Measurements from ENCODE around the gene FMO1. TPM values are rescaled to one million over a fixed set of nuclear protein-coding genes. Genes with fewer than 3 reads are reported as not detected.

Gene FMO1
- total RNA-seq, 1 experiment from 2014 or later = not detected

GRCh38 chr1:171220581-171221054 lies 27.7 kb upstream of the FMO1 start (continued):
- TF ChIP-seq ARID4B (CRISPR knock-in tag; IDR thresholded peaks at IDR 0.05; ENCODE audit: borderline replicate concordance) = peak; percentile 36; the same call in 1 of the 2 replicates
- peak; percentile 82; the same call in 1 of the 2 replicates for TF ChIP-seq FOXP4 (CRISPR knock-in tag; IDR thresholded peaks at IDR 0.05)
- no peak for TF ChIP-seq FOXK1 (CRISPR knock-in tag; IDR thresholded peaks at IDR 0.05)
- no peak for TF ChIP-seq ESRRA (CRISPR knock-in tag; IDR thresholded peaks at IDR 0.05; ENCODE audit: borderline replicate concordance)
- no peak for TF ChIP-seq GRHL2 (CRISPR knock-in tag; IDR thresholded peaks at IDR 0.05; ENCODE audit: insufficient replicate concordance, severe bottlenecking)
- TF ChIP-seq NR3C1 (CRISPR knock-in tag; conservative IDR thresholded peaks at IDR 0.05; ENCODE audit: low read depth) = no peak
- 0 out of 2 replicates have a peak, but pooled peaks have one; percentile 35 for TF ChIP-seq ETV6 (CRISPR knock-in tag; IDR thresholded peaks at IDR 0.05)

DNA sequence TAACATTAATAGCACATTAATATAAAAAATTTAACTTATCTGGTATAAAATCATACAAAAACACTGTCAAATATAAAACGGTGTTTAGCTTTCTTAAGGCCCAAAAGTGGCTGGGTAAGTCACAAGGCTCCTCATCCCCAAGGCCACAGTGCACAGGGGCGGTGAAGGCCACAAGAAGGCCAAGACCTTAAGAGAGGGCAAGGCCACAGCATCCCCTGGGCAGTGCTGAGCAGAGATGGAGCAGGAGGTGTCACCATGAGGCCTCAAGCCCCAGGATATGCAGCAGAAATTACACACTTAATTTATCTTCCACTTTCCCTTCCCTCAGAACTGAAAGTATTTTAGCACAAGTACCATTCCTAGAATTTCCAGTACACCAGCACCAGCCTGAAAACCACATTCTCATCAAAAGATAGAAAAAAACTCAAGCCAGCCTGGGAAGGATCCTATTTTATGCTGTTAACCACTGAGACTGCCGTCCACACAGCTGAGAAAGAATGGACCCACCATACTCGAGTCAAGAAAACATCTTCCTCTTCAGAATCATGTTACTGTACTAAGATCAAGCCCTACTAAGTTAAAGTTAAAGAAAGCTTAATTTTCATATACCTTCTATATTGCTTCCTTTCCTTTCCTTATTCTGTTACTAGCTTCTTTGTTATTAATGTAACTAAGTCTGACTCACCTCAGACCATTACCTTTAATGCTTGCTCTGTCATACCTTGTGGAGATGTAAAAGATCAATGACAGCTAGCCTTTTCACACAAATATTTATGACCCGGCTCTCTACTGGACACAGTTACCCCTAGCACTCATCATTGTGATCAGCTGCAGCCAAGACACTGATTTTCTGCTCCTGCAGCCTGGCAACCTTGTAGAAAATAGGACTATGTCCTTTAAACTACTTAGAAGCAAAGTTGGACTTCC lies 26.4 kb upstream of the FMO1 start:
- Mint-ChIP-seq H3K4me1 (peaks cover 67% of the 10 kb centered on the region), H3K4me3 (peak overlapping the region; percentile 1; the same call in 1 of the 2 replicates), H3K27me3 (ENCODE audit: low read depth) (no peaks in the 10 kb centered on the region; the same call in 1 of the 2 replicates), H3K27ac (peak overlapping the region; percentile 90), H3K9me3 (peaks cover 8% of the 10 kb centered on the region), H3K36me3 (peaks cover 18% of the 10 kb centered on the region)
- ATAC-seq (no peak), DNase-seq (ENCODE audit: low spot score) (no peak)
- POLR2A ChIA-PET = no interaction called here
- CTCF ChIA-PET = interaction anchor here (0.6 to 3.1 kb wide), 5 partner anchors 23 to 255 kb away, joined by 3 to 16 read pairs (median 5); partner anchors contain the start of gene FMO4
- TF ChIP-seq, protein P1, sequence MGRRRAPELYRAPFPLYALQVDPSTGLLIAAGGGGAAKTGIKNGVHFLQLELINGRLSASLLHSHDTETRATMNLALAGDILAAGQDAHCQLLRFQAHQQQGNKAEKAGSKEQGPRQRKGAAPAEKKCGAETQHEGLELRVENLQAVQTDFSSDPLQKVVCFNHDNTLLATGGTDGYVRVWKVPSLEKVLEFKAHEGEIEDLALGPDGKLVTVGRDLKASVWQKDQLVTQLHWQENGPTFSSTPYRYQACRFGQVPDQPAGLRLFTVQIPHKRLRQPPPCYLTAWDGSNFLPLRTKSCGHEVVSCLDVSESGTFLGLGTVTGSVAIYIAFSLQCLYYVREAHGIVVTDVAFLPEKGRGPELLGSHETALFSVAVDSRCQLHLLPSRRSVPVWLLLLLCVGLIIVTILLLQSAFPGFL (CRISPR knock-in tag; IDR thresholded peaks at IDR 0.05; ENCODE audit: borderline replicate concordance) = no peak
- TF ChIP-seq STAT6 (CRISPR knock-in tag; conservative IDR thresholded peaks at IDR 0.05; ENCODE audit: low read depth) (no peak), ZNF219 (CRISPR knock-in tag; IDR thresholded peaks at IDR 0.05; ENCODE audit: borderline replicate concordance) (no peak), SMAD4 (CRISPR knock-in tag; IDR thresholded peaks at IDR 0.05) (no peak), ZNF532 (CRISPR knock-in tag; IDR thresholded peaks at IDR 0.05; ENCODE audit: borderline replicate concordance) (no peak)
- TF ChIP-seq, protein P2, sequence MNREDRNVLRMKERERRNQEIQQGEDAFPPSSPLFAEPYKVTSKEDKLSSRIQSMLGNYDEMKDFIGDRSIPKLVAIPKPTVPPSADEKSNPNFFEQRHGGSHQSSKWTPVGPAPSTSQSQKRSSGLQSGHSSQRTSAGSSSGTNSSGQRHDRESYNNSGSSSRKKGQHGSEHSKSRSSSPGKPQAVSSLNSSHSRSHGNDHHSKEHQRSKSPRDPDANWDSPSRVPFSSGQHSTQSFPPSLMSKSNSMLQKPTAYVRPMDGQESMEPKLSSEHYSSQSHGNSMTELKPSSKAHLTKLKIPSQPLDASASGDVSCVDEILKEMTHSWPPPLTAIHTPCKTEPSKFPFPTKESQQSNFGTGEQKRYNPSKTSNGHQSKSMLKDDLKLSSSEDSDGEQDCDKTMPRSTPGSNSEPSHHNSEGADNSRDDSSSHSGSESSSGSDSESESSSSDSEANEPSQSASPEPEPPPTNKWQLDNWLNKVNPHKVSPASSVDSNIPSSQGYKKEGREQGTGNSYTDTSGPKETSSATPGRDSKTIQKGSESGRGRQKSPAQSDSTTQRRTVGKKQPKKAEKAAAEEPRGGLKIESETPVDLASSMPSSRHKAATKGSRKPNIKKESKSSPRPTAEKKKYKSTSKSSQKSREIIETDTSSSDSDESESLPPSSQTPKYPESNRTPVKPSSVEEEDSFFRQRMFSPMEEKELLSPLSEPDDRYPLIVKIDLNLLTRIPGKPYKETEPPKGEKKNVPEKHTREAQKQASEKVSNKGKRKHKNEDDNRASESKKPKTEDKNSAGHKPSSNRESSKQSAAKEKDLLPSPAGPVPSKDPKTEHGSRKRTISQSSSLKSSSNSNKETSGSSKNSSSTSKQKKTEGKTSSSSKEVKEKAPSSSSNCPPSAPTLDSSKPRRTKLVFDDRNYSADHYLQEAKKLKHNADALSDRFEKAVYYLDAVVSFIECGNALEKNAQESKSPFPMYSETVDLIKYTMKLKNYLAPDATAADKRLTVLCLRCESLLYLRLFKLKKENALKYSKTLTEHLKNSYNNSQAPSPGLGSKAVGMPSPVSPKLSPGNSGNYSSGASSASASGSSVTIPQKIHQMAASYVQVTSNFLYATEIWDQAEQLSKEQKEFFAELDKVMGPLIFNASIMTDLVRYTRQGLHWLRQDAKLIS (CRISPR knock-in tag; IDR thresholded peaks at IDR 0.05; ENCODE audit: borderline replicate concordance) = no peak
